SIG-M5 treated with dmso at 0.1 percent for 504 hours (cell line): ENCODE measurements around the gene SORCS2.

ENCODE experiments used
- DNase-seq: peaks from one replicate; lab custom pipeline; 2025; ENCODE audit not compliant: unreplicated experiment; lab: John Stamatoyannopoulos, UW

SORCS2 gene

DNA sequence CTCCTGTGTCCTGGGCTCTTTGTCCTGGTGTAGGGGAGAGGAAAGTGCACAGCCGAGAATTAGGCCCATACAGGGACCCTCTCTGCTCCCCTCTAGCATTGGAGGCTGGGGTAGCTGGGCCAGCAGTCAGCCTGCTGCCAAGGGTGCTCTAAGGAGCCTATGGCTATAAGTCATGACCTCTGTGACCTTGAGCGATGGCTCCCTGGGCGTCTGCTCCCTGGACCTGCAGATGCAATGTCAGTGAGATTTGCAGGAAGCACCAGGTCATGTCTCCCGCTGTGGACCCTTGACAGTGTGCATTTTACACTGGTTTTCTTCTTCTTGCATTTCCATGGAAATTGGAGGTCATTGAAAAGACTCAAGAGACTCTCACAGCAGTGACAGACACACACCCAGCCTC, 476.5 kb downstream of the SORCS2 start:
- DNase-seq: no peak

DNA sequence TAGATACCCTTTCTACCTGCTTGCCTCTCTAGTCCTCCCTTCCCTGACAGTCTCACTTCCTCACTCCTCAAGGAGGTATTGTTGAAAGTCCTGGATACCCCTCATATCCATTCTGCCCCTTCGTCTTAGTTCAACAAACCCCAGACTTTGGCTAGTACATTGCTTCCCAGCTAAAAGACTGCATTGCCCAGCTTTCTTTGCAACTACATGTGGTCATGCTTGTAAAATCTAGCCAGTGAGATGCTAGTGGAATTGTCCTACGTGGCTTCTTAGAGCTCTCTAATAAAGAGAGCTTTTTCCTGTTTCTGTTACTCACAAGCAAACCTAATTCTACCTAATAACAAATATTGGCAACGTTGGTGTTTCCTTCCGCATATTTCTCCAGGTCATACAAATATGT, 480.3 kb downstream of the SORCS2 start:
- no peak for DNase-seq

GRCh38 chr4:7673121-7673520, 480.8 kb downstream of the SORCS2 start:
- DNase-seq: peak; percentile 52

- no peak for DNase-seq
Measured at GRCh38 chr4:7674706-7675105, 482.4 kb downstream of the SORCS2 start.

DNA sequence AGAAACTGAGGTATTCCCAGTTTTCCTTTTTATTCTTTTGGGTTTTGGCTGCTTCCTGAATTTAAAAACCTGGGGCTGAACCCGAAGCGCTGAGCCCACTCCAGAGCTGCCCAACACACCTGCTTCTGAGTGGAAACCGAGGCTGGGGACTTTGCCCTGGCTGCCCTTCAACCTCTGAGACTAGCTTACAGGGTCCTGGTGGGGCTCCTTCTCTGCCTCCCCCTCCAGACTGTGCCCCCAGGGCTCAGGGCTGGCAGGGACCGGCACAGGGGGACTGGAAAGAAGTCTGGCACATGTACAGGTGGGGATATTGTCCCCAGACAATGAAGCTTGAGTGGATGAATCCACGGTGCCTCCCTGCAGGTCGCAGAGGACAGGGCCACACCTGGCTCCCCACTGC, 482.8 kb downstream of the SORCS2 start:
- DNase-seq: no peak

DNA sequence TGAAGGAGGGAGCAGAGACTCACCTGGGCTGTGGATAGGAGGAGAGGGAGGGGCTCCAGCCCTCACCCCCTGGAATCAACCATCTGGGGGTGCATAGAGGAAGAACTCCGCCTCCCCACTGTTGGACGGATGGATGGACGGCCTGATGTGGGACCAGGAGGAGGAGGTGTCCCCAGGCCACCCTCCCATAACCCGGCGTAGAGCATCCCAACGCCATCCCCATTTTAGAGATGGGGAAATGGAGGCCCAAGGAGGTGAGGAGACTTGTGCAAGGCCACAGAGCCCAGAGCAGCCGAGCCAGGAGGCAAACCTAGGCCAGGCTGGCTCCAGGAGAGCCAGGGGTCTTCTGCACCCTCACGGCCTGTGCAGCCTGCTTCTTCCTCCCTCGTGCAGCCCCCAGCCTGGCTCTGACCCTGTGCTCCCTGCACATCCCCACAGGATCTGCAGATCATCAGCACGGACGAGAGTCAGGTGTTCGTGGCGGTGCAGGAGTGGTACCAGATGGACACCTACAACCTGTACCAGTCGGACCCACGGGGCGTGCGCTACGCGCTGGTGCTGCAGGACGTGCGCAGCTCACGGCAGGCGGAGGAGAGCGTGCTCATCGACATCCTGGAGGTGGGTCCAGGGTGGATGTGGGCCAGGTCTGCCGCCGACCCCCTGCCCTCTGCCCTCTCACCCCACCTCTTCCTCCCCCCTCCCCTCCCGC, 483.4 kb downstream of the SORCS2 start:
- no peak for DNase-seq

DNA sequence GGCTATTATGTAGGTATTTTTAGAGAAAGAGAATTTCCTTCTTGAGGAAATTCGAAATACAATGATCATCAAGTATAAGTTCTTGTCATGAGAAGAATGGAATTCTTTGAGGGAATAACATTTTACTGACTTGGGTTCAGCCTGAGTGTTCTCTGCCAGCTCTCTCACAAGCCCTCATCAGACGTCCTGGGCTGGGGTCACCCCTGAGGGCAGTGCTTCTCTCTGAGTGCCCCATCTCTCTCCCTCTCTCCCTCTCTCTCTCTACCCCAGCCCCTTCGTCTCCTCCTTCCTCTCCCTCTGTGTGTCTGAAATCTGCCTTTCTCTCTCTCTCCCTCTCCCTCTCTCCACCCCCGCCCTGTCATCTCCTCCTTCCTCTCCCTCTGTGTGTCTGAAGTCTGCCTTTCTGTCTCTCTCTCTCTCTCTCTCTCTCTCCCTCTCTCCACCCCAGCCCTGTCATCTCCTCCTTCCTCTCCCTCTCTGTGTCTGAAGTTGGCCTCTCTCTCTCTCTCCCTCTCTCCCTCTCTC, 484.1 kb downstream of the SORCS2 start:
- DNase-seq: no peak

GRCh38 chr4:7677086-7677485, 484.7 kb downstream of the SORCS2 start:
- no peak for DNase-seq

DNA sequence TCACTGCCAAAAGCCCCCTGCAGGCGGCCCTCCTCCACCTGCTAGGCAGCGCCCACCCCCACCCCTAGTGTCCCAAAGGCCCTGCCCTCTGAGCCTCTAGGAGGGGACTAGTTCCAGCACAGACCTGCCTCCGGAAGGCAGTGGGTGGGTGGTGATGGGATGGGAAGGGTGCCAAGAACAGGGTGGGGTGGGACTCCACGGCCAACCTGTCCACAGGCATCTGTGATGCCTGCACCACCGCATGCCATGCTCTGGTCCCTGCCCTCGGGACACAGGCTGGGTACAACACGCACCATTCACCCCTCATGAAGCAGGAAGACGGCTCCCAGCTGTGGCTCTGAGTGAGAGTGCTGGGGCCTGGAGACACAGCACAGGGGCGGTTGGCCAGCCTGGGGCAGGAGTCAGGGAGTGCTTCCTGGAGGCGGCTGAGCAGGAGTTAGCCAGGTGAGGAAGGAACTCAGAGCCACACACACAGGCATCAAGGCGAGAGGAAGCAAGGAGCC, 485.5 kb downstream of the SORCS2 start:
- no peak for DNase-seq

DNA sequence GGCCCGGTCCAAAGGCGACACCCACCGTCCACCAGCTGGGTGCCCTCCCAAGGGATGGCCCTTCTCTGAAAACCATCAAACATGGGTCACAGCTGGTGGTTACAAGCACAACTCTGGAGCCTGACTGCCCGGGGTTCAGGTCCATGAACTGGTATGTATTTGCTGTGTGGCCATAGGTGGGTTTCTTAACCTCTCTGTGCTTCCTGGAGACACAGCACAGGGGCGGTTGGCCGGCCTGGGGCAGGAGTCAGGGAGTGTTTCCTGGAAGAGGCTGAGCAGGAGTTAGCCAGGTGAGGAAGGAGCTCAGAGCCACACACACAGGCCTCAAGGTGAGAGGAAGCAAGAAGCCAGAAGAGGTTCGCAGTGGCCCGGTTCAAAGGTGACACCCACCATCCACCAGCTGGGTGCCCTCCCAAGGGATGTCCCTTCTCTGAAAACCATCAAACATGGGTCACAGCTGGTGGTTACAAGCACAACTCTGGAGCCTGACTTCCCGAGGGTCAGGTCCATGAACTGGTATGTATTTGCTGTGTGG, 486.0 kb downstream of the SORCS2 start:
- DNase-seq: no peak

- no peak for DNase-seq
Measured at GRCh38 chr4:7679406-7680040, 487.2 kb downstream of the SORCS2 start.

DNA sequence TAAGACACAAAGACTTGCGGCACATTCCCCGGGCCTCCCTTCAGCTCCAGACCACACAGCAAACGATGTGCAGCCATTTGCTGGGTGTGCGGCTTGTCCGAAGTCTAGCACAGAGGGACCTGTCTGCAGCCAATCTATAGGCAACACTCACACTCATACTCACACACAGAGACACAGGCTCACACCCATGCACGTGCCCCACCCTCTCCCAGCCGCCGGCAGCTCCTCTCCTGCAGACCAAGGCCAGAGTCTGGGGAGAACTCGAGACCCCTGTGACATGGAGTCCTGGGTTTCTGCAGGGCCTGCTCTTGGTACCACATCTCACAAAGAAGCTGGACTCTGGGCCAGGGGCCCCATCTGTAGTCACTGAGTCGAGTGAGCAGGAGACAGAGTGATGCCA, 487.8 kb downstream of the SORCS2 start:
- no peak for DNase-seq

DNA sequence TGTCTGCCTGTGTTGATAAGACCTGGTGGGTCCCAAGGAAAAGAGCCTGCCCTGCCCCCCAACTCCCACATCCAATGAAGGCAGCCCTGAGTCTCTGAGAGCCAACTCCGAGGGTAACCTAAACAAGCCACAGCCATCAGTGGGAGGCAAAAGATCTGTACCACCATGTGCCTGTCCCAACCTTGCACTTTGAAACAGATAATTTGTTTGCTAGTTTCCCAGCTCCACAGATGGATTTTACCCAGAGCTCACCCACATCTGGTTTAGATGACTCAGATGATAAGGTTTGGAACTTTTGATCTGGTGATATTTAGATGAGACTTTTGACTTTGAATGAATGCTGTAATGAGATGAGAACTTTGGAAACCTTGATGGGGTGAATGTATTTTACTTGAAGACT, 488.4 kb downstream of the SORCS2 start:
- no peak for DNase-seq

- no peak for DNase-seq
Measured at GRCh38 chr4:7683126-7683703, 490.9 kb downstream of the SORCS2 start.

GRCh38 chr4:7684294-7684693, 492.0 kb downstream of the SORCS2 start:
- DNase-seq: no peak

GRCh38 chr4:7686070-7686870, 493.9 kb downstream of the SORCS2 start:
- no peak for DNase-seq

GRCh38 chr4:7687006-7687405, 494.7 kb downstream of the SORCS2 start:
- no peak for DNase-seq

DNA sequence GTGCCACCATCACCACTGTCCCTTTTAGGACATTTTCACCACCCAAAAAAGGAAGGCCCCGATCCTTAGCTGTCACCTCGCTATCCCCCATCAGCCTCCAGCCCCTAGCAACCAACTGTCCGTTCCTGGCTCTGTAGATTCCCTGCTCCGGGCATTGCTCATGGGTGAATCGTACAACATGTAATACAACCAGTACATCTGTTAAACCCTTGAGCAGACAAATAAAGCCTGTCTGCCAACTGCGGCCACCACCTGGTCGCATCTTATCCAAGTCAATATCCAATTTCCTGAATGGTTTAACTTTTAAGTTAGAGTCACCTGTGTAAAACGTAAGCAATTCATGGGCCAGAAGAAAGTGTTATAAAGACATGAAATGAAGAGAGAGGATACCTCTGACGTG, 495.5 kb downstream of the SORCS2 start:
- DNase-seq: no peak

GRCh38 chr4:7689773-7690693, 497.7 kb downstream of the SORCS2 start:
- no peak for DNase-seq

GRCh38 chr4:7691061-7691460, 498.7 kb downstream of the SORCS2 start:
- no peak for DNase-seq
